Astrocyte (in vitro differentiated cells and primary cell): ENCODE data around the gene SLC16A13. TPM values are rescaled to one million over a fixed set of nuclear protein-coding genes. Genes with fewer than 3 reads are reported as not detected.

Experiments
- DNase-seq: peaks from one replicate; pipeline ENCODE4 v3.0.0-alpha.2; 2010; ENCODE audit warnings: low read depth
- FAIRE-seq: peaks from 2 replicates; lab custom pipeline; 2011; peaks lifted over from hg19 to GRCh38; lab: Jason Lieb, UNC
- H2AFZ ChIP-seq: 2 replicates; pipeline ENCODE4 v1.6.0; 2012; ENCODE audit warnings: low read depth, low read length, inconsistent platforms
- H3K27ac ChIP-seq: 2 replicates; pipeline ENCODE4 v1.5.1; 2011; ENCODE audit warnings: low read depth, low read length, inconsistent platforms
- H3K27me3 ChIP-seq: 2 replicates; pipeline ENCODE4 v1.6.0; 2011; ENCODE audit warnings: low read length, inconsistent platforms; ENCODE audit not compliant: insufficient read depth
- H3K36me3 ChIP-seq: 2 replicates; pipeline ENCODE4 v1.5.1; 2011; ENCODE audit warnings: low read length, inconsistent platforms; ENCODE audit not compliant: insufficient read depth
- H3K4me1 ChIP-seq: 2 replicates; pipeline ENCODE4 v1.5.1; 2011; ENCODE audit warnings: low read length, inconsistent platforms; ENCODE audit not compliant: insufficient read depth
- H3K4me2 ChIP-seq: 2 replicates; pipeline ENCODE4 v1.6.0; 2012; ENCODE audit warnings: low read length, inconsistent platforms
- H3K4me3 ChIP-seq: 2 replicates; pipeline ENCODE4 v1.5.1; 2011; ENCODE audit warnings: low read depth, mild to moderate bottlenecking, low read length, inconsistent platforms; ENCODE audit not compliant: insufficient read depth
- H3K79me2 ChIP-seq: 2 replicates; pipeline ENCODE4 v1.6.0; 2012; ENCODE audit warnings: mild to moderate bottlenecking, low read length, inconsistent platforms; ENCODE audit not compliant: insufficient read depth
- H3K9ac ChIP-seq: 2 replicates; pipeline ENCODE4 v1.6.0; 2012; ENCODE audit warnings: mild to moderate bottlenecking, low read length, inconsistent platforms
- H3K9me3 ChIP-seq: 2 replicates; pipeline ENCODE4 v1.5.1; 2012; ENCODE audit warnings: low read depth, mild to moderate bottlenecking, low read length, inconsistent platforms; ENCODE audit not compliant: insufficient read depth
- H4K20me1 ChIP-seq: 2 replicates; pipeline ENCODE4 v1.6.0; 2012; ENCODE audit warnings: low read length, inconsistent platforms; ENCODE audit not compliant: insufficient read depth
- H3K27ac Mint-ChIP-seq: one replicate; pipeline ENCODE4 v1.8.0; 2021; ENCODE audit warnings: mild to moderate bottlenecking, mixed read lengths; ENCODE audit not compliant: unreplicated experiment
- H3K27me3 Mint-ChIP-seq: one replicate; pipeline ENCODE4 v1.8.0; 2021; ENCODE audit warnings: low read depth, mixed read lengths; ENCODE audit not compliant: unreplicated experiment
- H3K36me3 Mint-ChIP-seq: one replicate; pipeline ENCODE4 v1.8.0; 2021; ENCODE audit warnings: low read depth, mixed read lengths; ENCODE audit not compliant: unreplicated experiment
- H3K4me1 Mint-ChIP-seq: one replicate; pipeline ENCODE4 v1.8.0; 2021; ENCODE audit warnings: low read depth, mixed read lengths; ENCODE audit not compliant: unreplicated experiment
- H3K4me3 Mint-ChIP-seq: one replicate; pipeline ENCODE4 v1.8.0; 2021; ENCODE audit warnings: mild to moderate bottlenecking, moderate library complexity, mixed read lengths; ENCODE audit not compliant: unreplicated experiment
- H3K9me3 Mint-ChIP-seq: one replicate; pipeline ENCODE4 v1.8.0; 2021; ENCODE audit warnings: mild to moderate bottlenecking, mixed read lengths; ENCODE audit not compliant: unreplicated experiment
- CTCF ChIP-seq: IDR thresholded peaks from 2 replicates; pipeline ENCODE4 v1.5.1; 2011; ENCODE audit warnings: low read depth, mild to moderate bottlenecking, inconsistent platforms, low read length, moderate library complexity; ENCODE audit not compliant: insufficient read depth
- EZH2 ChIP-seq: IDR thresholded peaks from 2 replicates; pipeline ENCODE4 v1.6.1; 2012; ENCODE audit warnings: mild to moderate bottlenecking, low read length, inconsistent platforms; ENCODE audit not compliant: insufficient read depth
- total RNA-seq: library from RNA; stranded (reverse); gene quantifications from 2 replicates; pipeline ENCODE4 v1.2.1, GENCODE V29; 2021

SLC16A13 gene
- total RNA-seq, 1 donor from 2014 or later, result 6.6 TPM

GRCh38 chr17:7022781-7023571 is 12.8 kb upstream of the SLC16A13 start, which contains the start of gene BCL6B:
TSS of gene BCL6B (plus strand) at chr17:7023050. CDS start at chr17:7023672, 622 bp downstream.
- Mint-ChIP-seq H3K36me3 (peaks cover 3% of the 10 kb centered on the region), H3K27ac (no peak within 1 kb of the TSS), H3K4me1 (peaks cover under 1% of the 10 kb centered on the region), H3K27me3 (peaks cover 27% of the 10 kb centered on the region), H3K4me3 (no peak within 1 kb of the TSS), H3K9me3 (peaks cover 2% of the 10 kb centered on the region)
- H3K79me2 ChIP-seq, result no peaks in the 10 kb centered on the region
- FAIRE-seq (no peak), DNase-seq (no peak)
- H2AFZ ChIP-seq, result peak within 1 kb of the TSS; percentile 81
- peaks cover 5% of the 10 kb centered on the region for H3K4me1 ChIP-seq
- H3K4me2 ChIP-seq, result peak within 1 kb of the TSS; percentile 79
- peak within 1 kb of the TSS; percentile 35 for H3K4me3 ChIP-seq
- peak within 1 kb of the TSS; percentile 5 for H3K9ac ChIP-seq
- H3K27me3 ChIP-seq, result peaks cover 10% of the 10 kb centered on the region
- H4K20me1 ChIP-seq, result no peaks in the 10 kb centered on the region
- H3K27ac ChIP-seq, result no peak within 1 kb of the TSS
- H3K36me3 ChIP-seq, result no peaks in the 10 kb centered on the region
- no peaks in the 10 kb centered on the region for H3K9me3 ChIP-seq
- TF ChIP-seq EZH2 (peak; percentile 79), CTCF (no peak)

- Mint-ChIP-seq H3K4me1 (no peaks in the 10 kb centered on the region), H3K4me3 (no peak overlapping the region), H3K27me3 (peaks cover 29% of the 10 kb centered on the region), H3K9me3 (peaks cover 2% of the 10 kb centered on the region), H3K27ac (no peak overlapping the region), H3K36me3 (peaks cover 3% of the 10 kb centered on the region)
- H3K4me3 ChIP-seq, result peak overlapping the region; percentile 35
- no peaks in the 10 kb centered on the region for H3K9me3 ChIP-seq
- H3K27ac ChIP-seq, result no peak overlapping the region
- peak overlapping the region; percentile 81 for H2AFZ ChIP-seq
- H3K79me2 ChIP-seq, result no peaks in the 10 kb centered on the region
- no peak for FAIRE-seq
- H3K36me3 ChIP-seq, result no peaks in the 10 kb centered on the region
- peak overlapping the region; percentile 66 for H3K4me2 ChIP-seq
- peaks cover 10% of the 10 kb centered on the region for H3K27me3 ChIP-seq
- DNase-seq, result peak; percentile 58
- H3K9ac ChIP-seq, result no peak overlapping the region
- TF ChIP-seq EZH2 (no peak), CTCF (no peak)
- no peaks in the 10 kb centered on the region for H4K20me1 ChIP-seq
- peaks cover 5% of the 10 kb centered on the region for H3K4me1 ChIP-seq
Measured at GRCh38 chr17:7023576-7024401, 12.0 kb upstream of the SLC16A13 start.
